ENCODE measurements around the gene MT1H. TPM values are rescaled to one million over a fixed set of nuclear protein-coding genes. Genes with fewer than 3 reads are reported as not detected.
A peak's percentile ranks its signal among the peaks of the same experiment; 100 is the strongest.

Gene MT1H
- total and polyA plus RNA-seq, 4 experiments from 2014 or later, result 0.78 TPM; not detected in 3

DNA sequence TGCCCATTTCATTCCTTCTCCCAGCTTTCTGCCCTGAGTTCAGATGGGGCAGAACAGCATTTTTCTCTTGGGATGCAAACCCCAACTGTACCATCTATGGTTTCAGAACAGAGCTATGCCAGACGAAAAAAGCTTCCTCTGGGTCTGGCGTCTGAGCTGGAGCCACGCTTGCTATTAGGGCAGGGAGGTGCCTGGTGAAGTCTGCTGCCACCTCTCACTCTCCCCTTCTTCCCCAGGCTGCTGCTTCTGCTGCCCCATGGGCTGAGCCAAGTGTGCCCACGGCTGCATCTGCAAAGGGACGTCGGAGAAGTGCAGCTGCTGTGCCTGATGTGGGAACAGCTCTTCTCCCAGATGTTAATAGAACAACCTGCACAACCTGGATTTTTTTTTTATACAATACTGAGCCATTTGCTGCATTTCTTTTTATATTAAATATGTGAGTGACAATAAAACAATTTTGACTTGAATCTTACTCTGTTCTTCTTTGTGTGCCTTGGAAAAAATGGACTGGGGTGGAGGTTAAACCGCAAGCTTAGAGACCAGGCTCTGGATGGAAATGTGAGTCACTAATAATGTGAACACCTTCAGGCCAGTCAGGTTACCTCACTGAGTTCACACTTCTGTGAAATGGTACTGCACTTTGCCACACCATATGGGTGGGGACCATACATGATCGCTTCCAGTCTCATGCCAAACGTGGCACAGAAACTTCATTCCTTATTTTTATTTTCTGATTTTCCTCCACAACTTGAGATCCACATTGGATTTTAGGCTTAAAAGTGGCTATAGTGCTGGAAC, 32.8 kb upstream of the MT1H start:
- Mint-ChIP-seq H3K4me1 (peaks cover 14 to 52% (median 23%) of the 10 kb centered on the region in 4 donors), H3K36me3 (no peaks in the 10 kb centered on the region), H3K27ac (no peak overlapping the region), H3K27me3 (peaks cover 55 to 72% of the 10 kb centered on the region in 2 donors), H3K9me3 (no peaks in the 10 kb centered on the region), H3K4me3 (peak overlapping the region in 3 of 8 donors; percentile 10 to 17 (median 15))
- no peaks in the 10 kb centered on the region for H3K36me3 ChIP-seq (ENCODE audit: insufficient read depth, low read length)
- no peak for DNase-seq
- peaks cover 26% of the 10 kb centered on the region for H3K4me1 ChIP-seq (ENCODE audit: insufficient read depth, low read length)
- POLR2A ChIA-PET (ENCODE audit: partially characterized antibody), result interaction anchor here (1.2 kb wide), 1 partner anchor 12 kb away, joined by 4 read pairs; the partner anchor contains the start of gene MT1E
- H3K9me3 ChIP-seq (ENCODE audit: control insufficient read depth in 1 of 2, low read length in 2 of 2), result no peaks in the 10 kb centered on the region
- H3K27me3 ChIP-seq (ENCODE audit: insufficient read depth, low read length), result peaks cover 49% of the 10 kb centered on the region
- no peak overlapping the region for H3K27ac ChIP-seq (ENCODE audit: low read depth, low read length)
- intact Hi-C loops (cut with micrococcal nuclease), result no loop called here
- no peak overlapping the region for H3K4me3 ChIP-seq (ENCODE audit: low read length in 2 of 2)
- CTCF ChIA-PET (ENCODE audit: partially characterized antibody), result no interaction called here

DNA sequence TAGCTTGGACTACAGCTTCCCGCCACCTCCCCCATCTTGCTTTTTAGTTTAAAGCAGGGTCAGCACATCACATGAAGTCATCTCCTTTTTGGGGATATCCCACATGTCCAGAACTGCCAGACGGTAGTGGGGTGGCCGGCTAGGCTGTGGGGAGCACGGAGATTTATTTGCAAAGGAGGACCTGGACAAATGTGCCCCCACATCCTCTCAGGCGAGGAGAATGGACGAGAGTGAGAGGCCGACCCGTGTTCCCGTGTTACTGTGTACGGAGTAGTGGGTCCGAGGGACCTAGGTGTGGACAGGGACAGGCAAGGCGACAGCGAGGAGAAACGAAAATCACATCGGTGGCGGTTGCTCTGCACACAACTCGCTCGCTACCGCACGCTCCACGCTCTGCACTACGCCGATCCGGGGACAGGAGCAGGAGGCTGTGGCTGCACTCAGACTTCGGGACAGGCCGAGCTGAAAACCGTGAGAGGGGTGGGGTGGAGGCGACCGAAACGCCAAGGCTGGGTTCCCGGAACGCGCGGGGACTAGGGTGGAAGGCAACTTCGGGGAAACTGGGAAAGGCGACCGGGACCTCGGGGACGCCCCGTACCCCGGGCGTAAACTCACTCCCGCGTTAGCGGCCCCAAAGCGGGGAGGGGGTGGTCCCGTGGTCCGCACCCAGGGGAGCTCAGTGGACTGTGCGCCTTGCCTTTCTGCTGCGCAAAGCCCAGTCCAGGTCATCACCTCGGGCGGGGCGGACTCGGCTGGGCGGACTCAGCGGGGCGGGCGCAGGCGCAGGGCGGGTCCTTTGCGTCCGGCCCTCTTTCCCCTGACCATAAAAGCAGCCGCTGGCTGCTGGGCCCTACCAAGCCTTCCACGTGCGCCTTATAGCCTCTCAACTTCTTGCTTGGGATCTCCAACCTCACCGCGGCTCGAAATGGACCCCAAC, 31.5 kb upstream of the MT1H start, which contains the start of gene MT1A:
TSS of gene MT1A (plus strand) at position 853 of the 937 bp plus-strand sequence. CDS start at position 926, 73 bp downstream.
- H3K9me3 Mint-ChIP-seq, result no peaks in the 10 kb centered on the region
- peaks cover 19 to 52% (median 24%) of the 10 kb centered on the region in 4 donors for H3K4me1 Mint-ChIP-seq
- POLR2A ChIA-PET (ENCODE audit: partially characterized antibody), result interaction anchor here (1.4 to 1.6 kb wide), 2 partner anchors 13 to 14 kb away, joined by 3 to 4 read pairs; partner anchors contain the start of gene MT1E
- H3K27ac ChIP-seq (ENCODE audit: low read depth, low read length), result no peak within 1 kb of the TSS
- H3K27me3 ChIP-seq (ENCODE audit: insufficient read depth, low read length), result peaks cover 38% of the 10 kb centered on the region
- peak within 1 kb of the TSS in 7 of 8 donors; percentile 39 to 61 (median 53) for H3K4me3 Mint-ChIP-seq
- no peaks in the 10 kb centered on the region for H3K36me3 Mint-ChIP-seq
- peaks cover 54 to 64% of the 10 kb centered on the region in 2 donors for H3K27me3 Mint-ChIP-seq
- H3K9me3 ChIP-seq (ENCODE audit: control insufficient read depth in 1 of 2, low read length in 2 of 2), result no peaks in the 10 kb centered on the region
- DNase-seq, result no peak
- no peak within 1 kb of the TSS for H3K27ac Mint-ChIP-seq
- peaks cover 21% of the 10 kb centered on the region for H3K4me1 ChIP-seq (ENCODE audit: insufficient read depth, low read length)
- CTCF ChIA-PET (ENCODE audit: partially characterized antibody), result no interaction called here
- intact Hi-C loops (cut with micrococcal nuclease), result no loop called here
- no peaks in the 10 kb centered on the region for H3K36me3 ChIP-seq (ENCODE audit: insufficient read depth, low read length)
- no peak within 1 kb of the TSS for H3K4me3 ChIP-seq (ENCODE audit: low read length in 2 of 2)

DNA sequence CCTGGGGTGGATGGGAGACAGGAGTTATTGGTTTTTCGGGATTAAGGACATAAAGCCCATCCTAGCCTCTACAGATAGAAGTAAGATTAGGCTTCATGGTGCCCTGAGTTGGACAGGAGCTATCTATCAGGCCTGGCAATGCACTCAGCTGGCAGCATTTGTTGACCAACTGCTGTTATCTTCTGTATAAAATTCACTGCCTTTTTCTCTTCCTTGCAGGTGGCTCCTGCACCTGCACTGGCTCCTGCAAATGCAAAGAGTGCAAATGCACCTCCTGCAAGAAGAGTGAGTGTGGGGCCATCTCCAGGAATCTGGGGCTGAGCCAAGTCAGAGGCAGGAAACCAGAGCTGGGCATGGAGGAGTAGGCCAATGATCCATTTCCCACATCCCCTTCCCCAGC, 30.6 kb upstream of the MT1H start:
- intact Hi-C loops (cut with micrococcal nuclease), result no loop called here
- Mint-ChIP-seq H3K4me3 (no peak overlapping the region), H3K4me1 (peaks cover 26 to 56% (median 31%) of the 10 kb centered on the region in 4 donors)

DNA sequence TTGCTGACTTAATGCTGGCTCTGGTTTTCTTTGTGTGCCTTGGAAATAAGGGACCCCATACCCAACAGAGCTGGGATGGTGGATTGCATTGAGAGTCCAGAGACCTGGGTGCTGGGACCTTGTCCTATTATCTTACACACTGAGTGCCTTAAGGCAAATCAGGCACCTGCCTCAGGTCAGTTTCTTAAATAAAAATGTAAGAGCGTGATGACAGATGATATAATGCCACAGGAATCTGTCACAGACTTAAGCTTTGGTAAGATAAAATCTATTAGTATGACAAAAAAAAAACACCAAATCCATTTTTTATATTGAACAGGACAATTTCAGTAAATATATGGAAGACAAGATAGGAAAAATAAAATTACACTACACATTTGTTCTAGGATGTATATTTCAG, 29.5 kb upstream of the MT1H start:
- H3K36me3 Mint-ChIP-seq, result no peaks in the 10 kb centered on the region
- ChIA-PET CTCF (ENCODE audit: partially characterized antibody) (interaction anchor here (5.1 kb wide), 1 partner anchor 62 kb away, joined by 48 read pairs; no protein-coding TSS in a partner anchor), POLR2A (ENCODE audit: partially characterized antibody) (no interaction called here)
- H3K27ac Mint-ChIP-seq, result no peak overlapping the region
- no peaks in the 10 kb centered on the region for H3K36me3 ChIP-seq (ENCODE audit: insufficient read depth, low read length)
- peaks cover 28% of the 10 kb centered on the region for H3K4me1 ChIP-seq (ENCODE audit: insufficient read depth, low read length)
- intact Hi-C loops (cut with micrococcal nuclease), result no loop called here
- H3K9me3 ChIP-seq (ENCODE audit: control insufficient read depth in 1 of 2, low read length in 2 of 2), result no peaks in the 10 kb centered on the region
- H3K4me3 ChIP-seq (ENCODE audit: low read length in 2 of 2), result no peak overlapping the region
- peaks cover 25% of the 10 kb centered on the region for H3K27me3 ChIP-seq (ENCODE audit: insufficient read depth, low read length)
- H3K27me3 Mint-ChIP-seq, result peaks cover 37 to 47% of the 10 kb centered on the region in 2 donors
- no peak overlapping the region for H3K27ac ChIP-seq (ENCODE audit: low read depth, low read length)
- no peak for DNase-seq
- H3K4me1 Mint-ChIP-seq, result peaks cover 26 to 49% (median 30%) of the 10 kb centered on the region in 4 donors
- no peak overlapping the region for H3K4me3 Mint-ChIP-seq
- H3K9me3 Mint-ChIP-seq, result no peaks in the 10 kb centered on the region

More for the DNA sequence above, 30.6 kb upstream of the MT1H start:
- no peak for DNase-seq
- no peak overlapping the region for H3K27ac ChIP-seq (ENCODE audit: low read depth, low read length)
- ChIA-PET CTCF (ENCODE audit: partially characterized antibody) (no interaction called here), POLR2A (ENCODE audit: partially characterized antibody) (interaction anchor here (1.4 kb wide), 1 partner anchor 14 kb away, joined by 4 read pairs; the partner anchor contains the start of gene MT1E)
- peaks cover 28% of the 10 kb centered on the region for H3K4me1 ChIP-seq (ENCODE audit: insufficient read depth, low read length)
- Mint-ChIP-seq H3K36me3 (no peaks in the 10 kb centered on the region), H3K27me3 (peaks cover 45 to 55% of the 10 kb centered on the region in 2 donors), H3K27ac (no peak overlapping the region), H3K9me3 (no peaks in the 10 kb centered on the region)
- peaks cover 35% of the 10 kb centered on the region for H3K27me3 ChIP-seq (ENCODE audit: insufficient read depth, low read length)
- no peaks in the 10 kb centered on the region for H3K36me3 ChIP-seq (ENCODE audit: insufficient read depth, low read length)
- H3K9me3 ChIP-seq (ENCODE audit: control insufficient read depth in 1 of 2, low read length in 2 of 2), result no peaks in the 10 kb centered on the region
- H3K4me3 ChIP-seq (ENCODE audit: low read length in 2 of 2), result no peak overlapping the region

DNA sequence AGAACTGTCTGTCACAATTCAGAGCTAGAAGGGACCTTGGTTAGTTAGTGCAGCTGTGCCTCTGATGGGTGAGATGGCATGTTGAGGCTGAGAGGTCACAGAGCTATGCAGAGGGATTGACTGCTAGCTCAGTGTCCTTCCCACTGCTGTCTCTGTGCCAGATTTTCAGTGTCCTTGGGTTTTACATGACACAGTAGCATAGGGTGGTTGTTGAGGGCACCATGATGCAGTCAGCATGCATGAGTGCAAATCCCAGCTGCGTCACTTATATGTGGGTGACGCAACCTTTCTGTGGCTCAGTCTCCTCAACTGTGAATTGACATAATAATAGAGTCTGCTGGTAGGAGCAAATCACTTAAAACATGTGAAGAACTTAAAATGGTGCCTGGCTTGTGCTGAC, 28.4 kb upstream of the MT1H start:
- ChIA-PET POLR2A (ENCODE audit: partially characterized antibody) (interaction anchor here (1.1 kb wide), 1 partner anchor 16 kb away, joined by 3 read pairs; the partner anchor contains the start of gene MT1F), CTCF (ENCODE audit: partially characterized antibody) (interaction anchor here (0.9 to 5.1 kb wide), 2 partner anchors 38 to 61 kb away, joined by 4 to 48 read pairs; no protein-coding TSS in a partner anchor)
- H3K4me1 Mint-ChIP-seq, result peaks cover 23 to 42% (median 25%) of the 10 kb centered on the region in 4 donors
- H3K27ac Mint-ChIP-seq, result no peak overlapping the region
- peaks cover 19% of the 10 kb centered on the region for H3K4me1 ChIP-seq (ENCODE audit: insufficient read depth, low read length)
- no peaks in the 10 kb centered on the region for H3K9me3 ChIP-seq (ENCODE audit: control insufficient read depth in 1 of 2, low read length in 2 of 2)
- H3K27ac ChIP-seq (ENCODE audit: low read depth, low read length), result no peak overlapping the region
- H3K27me3 ChIP-seq (ENCODE audit: insufficient read depth, low read length), result peaks cover 22% of the 10 kb centered on the region
- DNase-seq, result no peak
- no peak overlapping the region for H3K4me3 ChIP-seq (ENCODE audit: low read length in 2 of 2)
- H3K27me3 Mint-ChIP-seq, result peaks cover 30 to 39% of the 10 kb centered on the region in 2 donors
- no peaks in the 10 kb centered on the region for H3K36me3 ChIP-seq (ENCODE audit: insufficient read depth, low read length)
- intact Hi-C loops (cut with micrococcal nuclease), result no loop called here
- H3K9me3 Mint-ChIP-seq, result no peaks in the 10 kb centered on the region
- no peaks in the 10 kb centered on the region for H3K36me3 Mint-ChIP-seq
- no peak overlapping the region for H3K4me3 Mint-ChIP-seq

DNA sequence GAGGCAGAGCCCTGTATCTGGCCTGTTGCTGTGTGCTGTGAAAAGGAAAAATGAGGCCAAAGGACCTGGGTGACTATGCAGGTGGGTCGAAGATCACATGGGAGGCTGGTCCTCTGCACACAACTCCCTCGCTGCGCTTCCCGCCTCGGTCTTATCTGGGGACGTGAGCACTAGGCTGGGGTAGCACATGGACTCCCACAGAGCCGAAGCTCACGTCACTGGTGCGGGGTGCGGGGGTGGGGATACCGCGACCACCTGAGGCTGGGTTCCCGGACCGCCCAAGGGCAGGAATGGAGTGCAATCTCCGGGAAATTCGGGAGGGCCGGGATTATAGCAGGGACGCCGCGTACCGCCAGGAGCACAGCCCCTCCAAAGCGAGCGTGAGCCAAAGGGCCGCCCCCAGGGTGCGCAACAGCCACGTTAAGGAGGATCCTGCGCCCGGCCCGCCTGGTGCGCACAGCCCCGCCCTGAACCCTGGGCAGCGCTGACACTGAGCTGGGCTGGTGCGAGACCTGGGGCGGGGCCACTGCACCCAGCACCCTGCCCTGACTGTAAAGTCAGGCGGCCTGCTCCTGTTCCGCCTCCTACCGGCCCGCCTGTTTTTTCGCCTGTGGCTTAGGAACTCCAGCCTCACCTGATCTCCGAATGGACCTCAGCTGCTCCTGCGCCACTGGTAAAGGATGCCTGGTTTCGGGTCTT, 26.4 kb upstream of the MT1H start:
- DNase-seq, result peak; percentile 63 to 76 (median 71)
- Mint-ChIP-seq H3K4me1 (peaks cover 18 to 22% (median 19%) of the 10 kb centered on the region in 4 donors), H3K27ac (peak overlapping the region in 5 of 7 donors; percentile 63 to 77 (median 67)), H3K27me3 (peaks cover 12 to 23% of the 10 kb centered on the region in 2 donors), H3K36me3 (no peaks in the 10 kb centered on the region), H3K9me3 (no peaks in the 10 kb centered on the region), H3K4me3 (peak overlapping the region; percentile 75 to 84 (median 79))
- CTCF ChIA-PET (ENCODE audit: partially characterized antibody), result interaction anchor here (0.7 to 5.1 kb wide), 20 partner anchors 10 to 129 kb away, joined by 3 to 48 read pairs (median 4); partner anchors contain the start of genes MT1E, MT1X and MT2A
- intact Hi-C loops (cut with micrococcal nuclease), result loop anchor here (1.0 to 2.0 kb wide), 5 partner anchors 14 to 66 kb away; partner anchors contain the start of genes MT1F, MT1X and MT2A
- peak overlapping the region in 1 of 2 donors; percentile 0 for H3K4me3 ChIP-seq (ENCODE audit: low read length in 2 of 2)
- no peaks in the 10 kb centered on the region for H3K9me3 ChIP-seq (ENCODE audit: control insufficient read depth in 1 of 2, low read length in 2 of 2)
- H3K27me3 ChIP-seq (ENCODE audit: insufficient read depth, low read length), result peaks cover 14% of the 10 kb centered on the region
- no peak overlapping the region for H3K27ac ChIP-seq (ENCODE audit: low read depth, low read length)
- H3K4me1 ChIP-seq (ENCODE audit: insufficient read depth, low read length), result peaks cover 16% of the 10 kb centered on the region
- no peaks in the 10 kb centered on the region for H3K36me3 ChIP-seq (ENCODE audit: insufficient read depth, low read length)
- POLR2A ChIA-PET (ENCODE audit: partially characterized antibody), result interaction anchor here (0.6 to 3.5 kb wide), 13 partner anchors 14 to 58 kb away, joined by 3 to 21 read pairs (median 3); partner anchors contain the start of genes MT1E, MT1F, MT1X and MT2A
